Activated T-cell treated with anti-CD3 and anti-CD28 coated beads, Interleukin-2, amount 50 U/mL, for 72 hours (primary cell): ENCODE results near the gene PSMD6. TPM values are rescaled to one million over a fixed set of nuclear protein-coding genes. Genes with fewer than 3 reads are reported as not detected.

Source experiments
- ATAC-seq, 2 donors: fragments of 150-1000 bp; cut with Tn5 transposase; replicated peaks in 1 of 2; 2 replicates each; pipeline ENCODE4 v1.10.0; 2021; ENCODE audit warnings: moderate library complexity in 2 of 2, mild to moderate bottlenecking in 1 of 2
- DNase-seq, 2 donors: peaks; one replicate each; pipeline ENCODE4 v3.0.0; 2021 to 2022; ENCODE audit warnings: mixed read lengths in 1 of 2
- H3K27ac Mint-ChIP-seq: one replicate; pipeline ENCODE4 v1.8.0; 2022; ENCODE audit warnings: mild to moderate bottlenecking, moderate library complexity, mixed read lengths
- H3K27me3 Mint-ChIP-seq: one replicate; pipeline ENCODE4 v1.8.0; 2022; ENCODE audit warnings: low read depth, mixed read lengths
- H3K36me3 Mint-ChIP-seq, 2 donors: one replicate each; pipeline ENCODE4 v1.8.0; 2022; ENCODE audit warnings: mixed read lengths in 2 of 2, mild to moderate bottlenecking in 1 of 2; ENCODE audit not compliant: insufficient read depth in 2 of 2
- H3K4me1 Mint-ChIP-seq: one replicate; pipeline ENCODE4 v1.8.0; 2022; ENCODE audit warnings: low read depth, mixed read lengths
- H3K4me3 Mint-ChIP-seq, 2 donors: one replicate each; pipeline ENCODE4 v1.8.0; 2022; ENCODE audit warnings: mild to moderate bottlenecking in 2 of 2, mixed read lengths in 2 of 2, moderate library complexity in 2 of 2
- H3K9me3 Mint-ChIP-seq, 2 donors: one replicate each; pipeline ENCODE4 v1.8.0; 2022; ENCODE audit warnings: mixed read lengths in 2 of 2
- total RNA-seq, 2 donors: library from RNA; stranded (reverse); gene quantifications; one replicate each; pipeline ENCODE4 v1.2.3, GENCODE V29; 2022

Gene PSMD6
- total RNA-seq, 2 donors from 2014 or later = 83.4 to 90.3 TPM

- Mint-ChIP-seq H3K27me3 (peaks cover 47% of the 10 kb centered on the region), H3K36me3 (peaks cover 0 to 2% of the 10 kb centered on the region in 2 donors), H3K4me1 (no peaks in the 10 kb centered on the region), H3K27ac (no peak overlapping the region), H3K4me3 (no peak overlapping the region), H3K9me3 (no peaks in the 10 kb centered on the region)
- ATAC-seq = no peak
- no peak for DNase-seq
Measured at GRCh38 chr3:64055076-64055475, 31.8 kb upstream of the PSMD6 start.

- ATAC-seq = no peak
- H3K4me1 Mint-ChIP-seq = peaks cover 2% of the 10 kb centered on the region
- H3K4me3 Mint-ChIP-seq = no peak overlapping the region
- no peaks in the 10 kb centered on the region for H3K9me3 Mint-ChIP-seq
- H3K36me3 Mint-ChIP-seq = peaks cover 0 to 2% of the 10 kb centered on the region in 2 donors
- no peak for DNase-seq
- H3K27ac Mint-ChIP-seq = no peak overlapping the region
- peaks cover 50% of the 10 kb centered on the region for H3K27me3 Mint-ChIP-seq
Measured at GRCh38 chr3:64054488-64054887, 31.2 kb upstream of the PSMD6 start.

GRCh38 chr3:64053581-64053980, 30.3 kb upstream of the PSMD6 start:
- H3K36me3 Mint-ChIP-seq = peaks cover 0 to 2% of the 10 kb centered on the region in 2 donors
- H3K4me3 Mint-ChIP-seq = no peak overlapping the region
- peaks cover 44% of the 10 kb centered on the region for H3K27me3 Mint-ChIP-seq
- DNase-seq = no peak
- peaks cover 11% of the 10 kb centered on the region for H3K4me1 Mint-ChIP-seq
- H3K9me3 Mint-ChIP-seq = no peaks in the 10 kb centered on the region
- no peak for ATAC-seq
- no peak overlapping the region for H3K27ac Mint-ChIP-seq

GRCh38 chr3:64053117-64053516, 29.8 kb upstream of the PSMD6 start:
- peaks cover 12% of the 10 kb centered on the region for H3K4me1 Mint-ChIP-seq
- ATAC-seq = no peak
- H3K9me3 Mint-ChIP-seq = no peaks in the 10 kb centered on the region
- peaks cover 0 to 2% of the 10 kb centered on the region in 2 donors for H3K36me3 Mint-ChIP-seq
- H3K27ac Mint-ChIP-seq = no peak overlapping the region
- H3K27me3 Mint-ChIP-seq = peaks cover 39% of the 10 kb centered on the region
- H3K4me3 Mint-ChIP-seq = no peak overlapping the region
- no peak for DNase-seq

GRCh38 chr3:64049832-64050231, 26.5 kb upstream of the PSMD6 start:
- H3K36me3 Mint-ChIP-seq = no peaks in the 10 kb centered on the region
- H3K9me3 Mint-ChIP-seq = no peaks in the 10 kb centered on the region
- H3K4me3 Mint-ChIP-seq = no peak overlapping the region
- H3K27ac Mint-ChIP-seq = no peak overlapping the region
- DNase-seq (no peak), ATAC-seq (no peak)
- peaks cover 32% of the 10 kb centered on the region for H3K27me3 Mint-ChIP-seq
- H3K4me1 Mint-ChIP-seq = peaks cover 12% of the 10 kb centered on the region

- Mint-ChIP-seq H3K4me1 (peaks cover 12% of the 10 kb centered on the region), H3K27me3 (peaks cover 37% of the 10 kb centered on the region), H3K4me3 (peak overlapping the region; percentile 3 to 6), H3K36me3 (no peaks in the 10 kb centered on the region), H3K27ac (peak overlapping the region; percentile 9), H3K9me3 (no peaks in the 10 kb centered on the region)
- peak; percentile 91 to 92 for ATAC-seq
- peak; percentile 27 to 33 for DNase-seq
Measured at GRCh38 chr3:64049136-64049535, 25.8 kb upstream of the PSMD6 start.

DNA sequence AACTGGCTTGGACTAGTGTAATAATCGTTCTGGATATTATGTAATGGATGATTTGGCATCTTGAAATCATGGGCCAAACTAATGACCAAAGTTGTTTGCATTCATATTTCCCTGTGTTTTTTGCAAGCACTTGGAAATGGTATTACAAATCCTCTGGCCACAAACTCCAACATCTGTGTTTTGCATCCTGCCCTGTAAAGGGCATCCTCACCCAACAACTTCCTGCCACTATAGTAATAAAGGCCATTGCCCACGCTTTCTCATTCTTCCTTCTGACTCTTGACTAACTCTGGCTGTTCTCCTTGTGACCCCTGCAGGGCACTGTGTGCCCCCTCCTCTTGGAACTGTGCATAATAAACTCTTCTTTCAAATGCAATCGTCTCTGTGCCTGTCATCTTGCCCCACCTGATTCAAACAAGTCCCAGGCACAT, 25.4 kb upstream of the PSMD6 start:
- Mint-ChIP-seq H3K9me3 (no peaks in the 10 kb centered on the region), H3K4me3 (peak overlapping the region; percentile 3 to 6), H3K27ac (peak overlapping the region; percentile 9), H3K4me1 (peaks cover 12% of the 10 kb centered on the region), H3K27me3 (peaks cover 41% of the 10 kb centered on the region), H3K36me3 (no peaks in the 10 kb centered on the region)
- peak; percentile 6 to 16 for DNase-seq
- ATAC-seq = peak; percentile 64 to 75

DNA sequence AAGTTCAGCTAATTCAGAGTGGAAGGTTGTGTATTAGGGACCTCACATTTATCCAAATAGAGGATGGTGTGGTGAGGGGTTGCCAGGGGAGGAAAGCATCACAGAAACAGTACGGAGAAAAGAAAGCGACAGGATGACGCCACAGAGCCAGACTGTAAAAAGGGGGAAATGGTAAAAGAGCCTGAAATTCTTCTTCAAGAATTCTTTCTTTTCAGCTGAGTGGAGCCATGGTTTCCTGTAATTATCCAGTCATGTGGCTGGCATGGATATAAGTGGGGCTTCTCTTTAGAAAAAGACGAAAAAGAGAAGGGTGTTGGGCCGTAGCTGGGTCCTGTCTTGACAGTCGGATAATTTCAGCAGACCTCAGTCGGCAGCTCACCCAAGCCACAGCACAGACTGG, 24.5 kb upstream of the PSMD6 start:
- no peaks in the 10 kb centered on the region for H3K9me3 Mint-ChIP-seq
- H3K27ac Mint-ChIP-seq = no peak overlapping the region
- no peaks in the 10 kb centered on the region for H3K36me3 Mint-ChIP-seq
- peaks cover 41% of the 10 kb centered on the region for H3K27me3 Mint-ChIP-seq
- H3K4me3 Mint-ChIP-seq = no peak overlapping the region
- ATAC-seq (no peak), DNase-seq (no peak)
- peaks cover 12% of the 10 kb centered on the region for H3K4me1 Mint-ChIP-seq

DNA sequence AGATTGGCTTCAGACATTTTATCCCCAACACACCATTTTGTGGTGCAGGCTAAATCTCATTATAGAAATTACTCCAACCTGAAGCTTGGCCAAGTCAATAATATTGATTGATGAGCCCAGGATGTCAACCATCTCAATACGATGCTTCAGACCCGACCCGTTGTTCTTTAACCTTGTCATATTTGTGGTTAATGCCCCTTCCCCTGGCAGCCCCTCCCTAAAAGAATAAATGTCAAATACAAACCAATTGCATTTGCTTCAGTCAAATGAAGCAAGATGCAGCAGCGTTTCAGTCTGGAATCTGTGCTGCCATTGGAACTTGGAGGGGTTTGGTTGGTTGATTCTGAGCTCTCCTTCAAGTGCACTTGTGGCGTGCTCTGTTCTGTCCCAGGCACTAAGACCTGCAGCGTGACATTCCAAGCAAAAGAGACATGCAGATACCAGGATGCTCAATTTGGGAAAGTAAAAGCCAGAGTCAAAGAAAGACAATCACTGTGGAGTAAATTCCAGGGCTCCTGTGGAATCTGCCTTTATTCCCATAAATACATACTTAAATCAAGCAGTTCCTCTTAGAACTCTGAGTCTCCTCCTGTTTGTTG, 23.8 kb upstream of the PSMD6 start:
- Mint-ChIP-seq H3K4me3 (no peak overlapping the region), H3K9me3 (no peaks in the 10 kb centered on the region), H3K27me3 (peaks cover 43% of the 10 kb centered on the region), H3K27ac (no peak overlapping the region), H3K4me1 (peaks cover 12% of the 10 kb centered on the region), H3K36me3 (no peaks in the 10 kb centered on the region)
- DNase-seq (no peak), ATAC-seq (no peak)

GRCh38 chr3:64046592-64046991, 23.3 kb upstream of the PSMD6 start:
- no peak overlapping the region for H3K27ac Mint-ChIP-seq
- H3K36me3 Mint-ChIP-seq = no peaks in the 10 kb centered on the region
- no peak for ATAC-seq
- peaks cover 12% of the 10 kb centered on the region for H3K4me1 Mint-ChIP-seq
- no peaks in the 10 kb centered on the region for H3K9me3 Mint-ChIP-seq
- DNase-seq = no peak
- peaks cover 48% of the 10 kb centered on the region for H3K27me3 Mint-ChIP-seq
- no peak overlapping the region for H3K4me3 Mint-ChIP-seq

DNA sequence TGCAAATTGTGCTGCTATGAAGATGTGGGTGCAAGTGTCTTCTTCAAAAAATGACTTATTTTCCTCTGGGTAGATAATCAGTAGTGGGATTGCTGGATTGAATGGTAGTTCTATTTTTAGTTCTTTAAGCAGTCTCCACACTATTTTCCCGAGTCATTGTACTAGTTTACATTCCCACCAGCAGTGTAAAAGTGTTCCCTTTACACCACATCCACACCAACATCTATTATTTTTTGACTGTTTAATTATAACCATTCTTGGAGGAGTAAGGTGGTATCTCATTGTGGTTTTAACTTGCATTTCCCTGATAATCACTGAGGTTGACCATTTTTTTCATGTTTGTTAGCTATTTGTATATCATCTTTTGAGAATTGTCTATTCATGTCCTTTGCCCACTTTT, 19.7 kb upstream of the PSMD6 start:
- H3K27ac Mint-ChIP-seq = no peak overlapping the region
- no peaks in the 10 kb centered on the region for H3K36me3 Mint-ChIP-seq
- H3K4me3 Mint-ChIP-seq = no peak overlapping the region
- no peak for DNase-seq
- ATAC-seq = no peak
- no peaks in the 10 kb centered on the region for H3K4me1 Mint-ChIP-seq
- no peaks in the 10 kb centered on the region for H3K9me3 Mint-ChIP-seq
- peaks cover 49% of the 10 kb centered on the region for H3K27me3 Mint-ChIP-seq

- no peak overlapping the region for H3K4me3 Mint-ChIP-seq
- H3K27ac Mint-ChIP-seq = no peak overlapping the region
- H3K36me3 Mint-ChIP-seq = no peaks in the 10 kb centered on the region
- H3K4me1 Mint-ChIP-seq = no peaks in the 10 kb centered on the region
- no peak for ATAC-seq
- peaks cover 25% of the 10 kb centered on the region for H3K27me3 Mint-ChIP-seq
- DNase-seq = no peak
- H3K9me3 Mint-ChIP-seq = peaks cover 0 to 2% of the 10 kb centered on the region in 2 donors
Measured at GRCh38 chr3:64039981-64040733, 16.9 kb upstream of the PSMD6 start.

GRCh38 chr3:64039332-64039731, 16.0 kb upstream of the PSMD6 start:
- H3K27ac Mint-ChIP-seq = no peak overlapping the region
- H3K4me3 Mint-ChIP-seq = no peak overlapping the region
- ATAC-seq (no peak), DNase-seq (no peak)
- H3K27me3 Mint-ChIP-seq = peaks cover 22% of the 10 kb centered on the region
- no peaks in the 10 kb centered on the region for H3K4me1 Mint-ChIP-seq
- no peaks in the 10 kb centered on the region for H3K36me3 Mint-ChIP-seq
- peaks cover 0 to 4% of the 10 kb centered on the region in 2 donors for H3K9me3 Mint-ChIP-seq
